ENCODE measurements around the gene CYP19A1.
"Not testable (repeated sequence)": the region's sequence is repeated elsewhere in the genome, so short reads cannot be mapped to it uniquely, and the experiment has no call there.

Gene CYP19A1

DNA sequence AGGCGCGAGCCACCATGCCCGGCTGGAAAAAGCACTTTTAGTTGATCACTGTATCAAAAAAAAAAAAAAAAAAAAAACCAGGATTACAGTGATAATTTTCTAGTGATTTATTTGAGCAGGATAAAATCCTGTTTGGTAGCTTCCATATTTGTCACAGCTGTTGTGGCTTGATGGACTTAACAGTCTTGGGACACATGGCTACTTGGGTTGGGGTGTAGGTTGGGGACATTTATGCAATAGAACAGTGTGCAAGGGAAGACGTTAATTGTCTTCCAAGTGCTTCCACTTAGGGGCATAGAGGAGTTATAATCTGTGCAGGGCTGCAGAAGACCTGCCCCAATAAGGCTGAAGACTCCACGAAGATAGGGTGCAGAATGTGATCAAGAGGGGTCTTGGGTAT, 136.8 kb downstream of the CYP19A1 start:
- DNase-seq = no peak

DNA sequence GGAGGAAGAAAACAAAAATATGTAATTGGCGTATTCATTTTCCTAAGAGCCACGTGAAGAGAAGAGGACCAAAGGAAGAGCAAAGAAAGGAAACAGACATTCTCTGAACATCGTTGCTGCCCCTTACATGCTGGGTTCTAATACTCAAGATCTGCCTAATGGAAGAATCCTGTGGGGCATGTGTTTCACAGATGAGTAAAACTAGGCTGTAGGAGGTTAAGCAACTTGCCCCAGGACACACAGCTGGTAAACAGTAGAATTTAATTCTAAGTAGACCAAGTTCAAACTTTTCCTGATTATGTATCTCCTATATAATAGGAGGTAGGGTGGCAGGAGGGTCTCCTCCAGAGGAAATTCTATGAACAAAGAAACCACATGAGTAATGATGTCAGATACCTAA, 137.6 kb downstream of the CYP19A1 start:
- DNase-seq = no peak

DNA sequence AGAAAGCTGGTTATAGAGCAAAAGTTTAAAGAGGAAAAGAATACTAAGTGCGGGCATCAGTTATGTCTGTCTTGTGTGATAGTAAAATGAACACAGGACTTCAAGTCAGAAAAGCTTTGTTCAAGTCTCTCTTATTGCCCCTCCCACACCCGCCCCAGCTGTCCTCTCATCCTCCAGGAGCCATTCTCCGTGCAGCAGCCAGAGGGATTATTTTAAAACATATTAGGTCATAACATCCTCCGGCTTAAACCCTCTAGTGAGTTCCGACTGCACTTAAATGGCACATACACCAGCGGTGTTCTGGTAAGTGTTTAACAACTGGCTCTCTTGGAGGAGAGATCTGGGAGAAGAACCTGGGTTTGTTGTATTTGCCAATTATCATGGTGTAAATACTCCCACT, 138.9 kb downstream of the CYP19A1 start:
- DNase-seq = no peak

DNA sequence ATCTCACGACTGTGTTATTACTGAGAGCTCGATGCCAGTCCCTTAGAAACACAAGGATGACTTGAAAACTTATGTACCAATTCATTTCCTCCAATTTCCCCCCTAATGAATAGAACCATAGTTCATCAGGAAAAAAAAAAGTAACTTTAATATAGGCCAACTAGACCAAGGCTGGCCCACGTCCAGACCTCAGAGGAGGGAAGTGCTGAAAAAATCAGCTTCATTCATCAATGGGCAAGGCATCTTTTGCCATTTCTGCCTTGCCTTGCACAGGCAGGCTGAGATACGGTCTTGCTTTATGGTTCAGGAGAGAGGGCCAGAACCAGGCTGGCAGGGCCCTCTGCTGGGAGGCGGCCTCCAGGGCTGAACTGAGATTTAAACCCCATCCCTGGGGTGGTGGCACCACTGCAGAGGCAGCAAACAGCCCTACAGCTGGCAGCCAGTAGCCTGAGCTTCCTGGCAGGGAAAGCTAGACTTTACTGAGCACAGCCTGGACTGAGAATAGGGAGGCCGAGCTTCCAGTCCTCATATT, 139.6 kb downstream of the CYP19A1 start:
- DNase-seq = no peak

DNA sequence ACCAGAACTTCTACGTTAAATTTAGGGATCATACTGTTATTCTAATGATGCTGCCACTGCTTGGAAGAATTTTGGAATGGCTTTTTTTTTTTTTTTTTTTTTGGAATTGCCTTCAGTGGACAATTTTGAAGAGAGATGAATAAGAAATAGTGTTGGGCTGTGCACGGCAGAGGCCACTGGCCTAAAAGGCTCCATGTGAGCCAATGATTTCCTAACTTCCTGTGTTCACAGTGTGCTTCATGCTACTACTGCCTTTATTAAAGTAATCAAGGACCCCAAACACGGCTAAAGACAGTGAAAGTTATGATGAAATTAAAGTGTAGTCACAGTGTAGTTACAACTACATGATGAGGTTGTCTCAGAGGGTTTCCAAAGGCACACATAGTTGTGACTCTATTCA, 142.9 kb downstream of the CYP19A1 start:
- DNase-seq = no peak

DNA sequence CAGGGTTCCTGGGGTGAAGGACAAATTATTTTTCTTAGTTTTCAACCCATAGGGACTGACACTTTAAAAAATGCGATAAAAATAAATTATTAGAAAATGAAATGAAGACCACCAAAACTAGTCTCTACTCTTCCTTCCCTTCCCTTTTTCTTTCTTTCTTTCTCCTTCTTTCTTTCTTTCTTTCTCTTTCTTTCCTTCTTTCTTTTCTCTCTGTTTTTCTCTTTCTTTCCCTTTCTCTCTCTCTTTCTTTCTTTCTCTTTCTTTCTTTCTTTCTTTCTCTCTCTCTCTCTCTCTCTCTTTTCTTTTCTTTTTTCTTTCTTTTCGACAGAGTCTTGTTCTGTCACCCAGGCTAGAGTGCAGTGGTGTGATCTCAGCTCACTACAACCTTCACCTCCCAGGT, 144.4 kb downstream of the CYP19A1 start:
- no peak for DNase-seq

DNA sequence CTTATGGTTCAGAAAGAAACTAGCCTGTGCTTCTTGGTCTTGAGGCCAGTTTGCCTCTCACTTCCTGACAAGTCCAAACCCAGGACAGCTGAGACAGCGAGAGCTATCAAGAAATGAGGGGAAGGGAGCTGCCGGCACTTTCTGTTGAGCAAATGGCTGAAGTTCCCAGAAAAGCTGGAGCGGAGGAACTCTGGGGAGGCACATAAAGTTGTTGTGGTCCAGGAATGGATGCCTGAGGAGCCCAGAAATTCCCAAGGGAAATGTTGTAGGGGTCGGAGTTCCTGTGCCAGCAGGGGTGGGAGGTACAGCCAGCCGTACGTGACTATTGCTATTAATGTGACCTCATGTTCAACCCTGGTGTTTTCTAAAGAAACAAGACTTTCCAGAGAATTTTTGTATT, 144.9 kb downstream of the CYP19A1 start:
- no peak for DNase-seq

DNA sequence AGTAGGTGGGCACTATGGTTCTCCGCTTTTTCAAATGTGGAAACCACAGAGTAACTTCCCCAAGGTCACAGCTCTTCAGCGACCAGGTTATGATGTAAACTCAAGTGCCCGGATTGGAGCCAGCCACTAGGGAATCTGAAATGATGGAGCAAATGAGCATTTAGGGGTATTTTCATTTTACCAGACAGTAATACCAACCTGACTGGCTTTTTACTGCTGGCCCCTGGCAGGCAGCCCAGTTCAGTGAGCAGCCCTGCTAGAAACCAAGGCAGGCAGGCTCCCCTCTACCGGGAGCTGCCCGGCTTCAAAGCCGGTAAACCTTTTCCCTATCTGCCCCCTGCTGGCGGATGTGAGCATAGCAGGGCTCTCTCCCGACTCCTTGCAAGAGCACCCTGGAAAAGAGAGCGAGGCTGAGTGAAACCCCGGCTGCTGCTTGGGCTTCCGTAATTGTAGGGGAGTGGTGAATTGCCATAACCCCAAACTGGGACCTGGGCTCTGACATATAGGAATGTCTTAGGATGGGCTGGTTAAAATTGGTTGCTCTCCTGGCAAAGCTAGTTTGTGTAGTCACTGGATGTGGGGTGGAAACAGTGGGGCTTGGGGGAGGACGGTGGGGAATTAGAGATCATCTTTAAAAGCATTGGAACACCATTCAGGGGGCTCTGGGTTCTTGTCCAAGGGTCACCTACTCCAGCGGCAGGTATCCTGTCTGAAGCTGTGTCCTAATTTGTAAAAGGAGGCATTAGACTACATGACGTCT, 145.7 kb downstream of the CYP19A1 start:
- peak; percentile 59 for DNase-seq

DNA sequence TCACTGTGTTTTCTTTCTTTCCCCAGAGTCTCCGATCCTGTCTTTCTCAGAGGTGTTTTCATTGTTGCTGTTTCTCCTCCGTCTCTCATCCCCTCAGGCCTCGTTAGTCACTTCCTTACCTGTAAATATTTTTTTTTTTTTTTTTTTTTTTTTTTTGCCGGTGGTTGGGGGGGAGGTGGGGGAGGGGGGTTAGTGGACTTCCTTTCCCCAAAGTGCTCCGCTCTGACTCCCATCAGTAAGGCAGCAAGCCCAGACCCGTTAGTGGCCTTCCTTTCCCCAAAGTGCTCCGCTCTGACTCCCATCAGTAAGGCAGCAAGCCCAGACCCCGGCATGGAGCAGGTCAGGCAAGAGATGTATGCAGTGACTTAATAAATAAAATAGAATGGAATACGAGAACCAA, 146.6 kb downstream of the CYP19A1 start:
- no peak for DNase-seq

DNA sequence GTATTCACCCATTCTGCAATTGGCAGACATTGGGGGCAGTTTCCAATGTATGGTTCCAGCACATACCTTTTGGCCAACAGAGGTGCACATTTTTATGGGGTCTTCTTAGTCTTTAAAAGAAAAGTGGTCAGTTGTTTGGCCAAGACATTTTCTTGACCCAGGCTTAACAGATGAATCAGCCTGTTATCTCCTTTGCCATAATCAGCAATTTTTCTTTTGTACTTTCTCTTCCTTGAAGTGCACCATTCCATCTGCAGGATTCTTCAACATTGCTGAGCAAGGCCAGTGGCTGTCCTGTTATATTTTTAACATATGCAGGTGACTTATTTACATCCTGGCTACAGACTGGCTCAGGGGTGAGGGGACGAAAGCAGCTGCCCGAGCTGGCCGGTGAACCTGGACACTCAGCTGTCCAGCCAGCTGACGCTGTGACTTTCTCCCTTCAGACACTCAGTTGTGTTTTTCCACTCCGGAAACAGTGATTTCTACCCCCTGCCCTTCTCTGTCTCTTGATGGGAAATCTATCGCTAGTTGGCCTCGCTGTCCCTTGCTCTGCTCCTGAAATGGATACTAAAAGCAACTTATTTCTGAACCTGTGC, 147.2 kb downstream of the CYP19A1 start:
- no peak for DNase-seq

DNA sequence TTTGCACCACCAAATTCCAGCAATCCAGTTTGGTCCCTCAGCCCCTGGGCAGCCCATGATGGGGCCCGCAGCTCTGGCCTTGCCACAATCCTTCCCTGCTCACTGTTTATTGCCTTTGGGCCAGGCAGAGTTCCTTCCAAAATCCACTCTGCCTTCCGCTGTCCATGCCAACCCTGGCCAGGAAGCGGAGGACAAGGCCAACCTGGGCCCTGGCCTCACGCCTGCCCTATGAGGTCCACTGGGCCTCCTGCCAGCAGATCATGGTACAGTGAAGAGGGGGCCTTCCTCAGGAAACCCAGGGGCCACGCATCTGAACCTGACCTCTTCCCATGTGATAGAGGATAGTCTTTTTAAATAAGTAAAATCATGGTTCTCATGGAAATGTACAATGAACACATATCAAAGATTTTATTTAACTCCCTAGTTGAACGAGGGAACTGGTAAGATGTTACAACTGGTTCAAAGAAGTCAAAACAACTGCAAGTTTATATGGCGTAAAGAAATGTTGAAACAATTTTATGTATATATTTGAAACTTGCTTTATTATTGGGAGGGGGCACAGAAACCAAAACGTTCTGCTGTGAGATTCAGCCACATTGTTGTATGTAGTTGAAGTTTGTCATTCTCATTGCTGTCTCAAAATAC, 147.8 kb downstream of the CYP19A1 start:
- no peak for DNase-seq

DNA sequence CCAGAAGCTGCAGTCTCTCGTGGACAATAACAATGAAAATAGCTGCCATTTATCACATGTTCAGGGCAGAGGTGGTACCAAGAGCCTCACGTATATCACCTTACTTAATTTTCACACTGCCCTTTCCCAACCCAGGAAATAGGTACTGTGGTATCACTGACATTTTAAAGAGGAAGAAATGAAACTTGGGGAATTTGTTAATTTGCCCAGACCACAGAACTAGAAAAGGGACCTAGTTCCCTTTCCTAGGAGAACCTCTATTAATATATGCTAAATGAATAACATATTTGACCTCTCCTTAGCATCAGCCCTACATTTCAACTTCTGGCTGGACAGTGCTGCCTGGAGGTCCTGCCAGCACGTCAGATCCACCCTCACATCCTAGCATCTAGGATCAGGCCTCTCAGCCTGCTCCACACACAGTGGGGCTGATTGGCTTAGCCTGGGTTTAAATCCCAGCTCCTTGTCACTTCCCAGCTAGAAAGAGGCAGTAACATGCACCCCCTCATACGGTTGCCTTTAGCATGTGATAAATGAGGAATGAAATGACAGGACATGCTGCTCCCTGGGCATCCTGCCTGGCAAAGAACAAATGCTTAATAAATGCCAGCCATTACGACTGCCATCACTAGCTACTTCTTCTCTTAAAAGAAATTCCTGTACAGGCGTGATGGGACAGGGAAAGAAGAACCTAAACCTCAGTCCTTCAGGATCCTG, 148.6 kb downstream of the CYP19A1 start:
- DNase-seq = no peak

DNA sequence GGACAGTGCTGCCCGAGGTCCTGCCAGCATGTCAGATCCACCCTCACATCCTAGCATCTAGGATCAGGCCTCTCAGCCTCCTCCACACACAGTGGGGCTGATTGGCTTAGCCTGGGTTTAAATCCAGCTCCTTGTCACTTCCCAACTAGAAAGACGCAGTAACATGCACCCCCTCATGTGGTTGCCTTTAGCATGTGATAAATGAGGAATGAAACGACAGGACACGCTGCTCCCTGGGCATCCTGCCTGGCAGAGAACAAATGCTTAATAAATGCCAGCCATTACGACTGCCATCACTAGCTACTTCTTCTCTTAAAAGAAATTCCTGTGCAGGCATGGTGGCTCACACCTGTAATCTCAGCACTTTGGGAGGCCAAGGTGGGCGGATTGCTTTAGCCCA, 149.6 kb downstream of the CYP19A1 start:
- not testable (repeated sequence) for DNase-seq

DNA sequence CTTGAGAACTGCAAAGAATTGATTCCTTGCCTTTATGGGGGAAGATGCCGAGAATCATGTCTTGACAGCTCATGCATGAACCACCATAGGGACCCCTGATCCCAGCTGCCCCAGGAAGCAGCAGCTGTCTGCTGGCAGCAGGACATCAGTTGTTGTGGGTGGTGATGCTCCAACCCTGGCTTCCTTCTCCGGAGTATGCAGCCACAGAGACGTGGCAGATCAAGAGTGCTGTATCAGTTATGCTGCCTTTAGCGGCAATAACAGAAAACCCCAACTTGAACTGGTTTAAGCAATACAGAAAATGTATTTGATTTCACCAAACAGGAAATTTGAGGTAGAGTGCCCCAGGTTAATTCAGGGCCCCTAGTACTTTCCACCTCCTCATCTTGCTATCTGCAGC, 151.5 kb downstream of the CYP19A1 start:
- no peak for DNase-seq

DNA sequence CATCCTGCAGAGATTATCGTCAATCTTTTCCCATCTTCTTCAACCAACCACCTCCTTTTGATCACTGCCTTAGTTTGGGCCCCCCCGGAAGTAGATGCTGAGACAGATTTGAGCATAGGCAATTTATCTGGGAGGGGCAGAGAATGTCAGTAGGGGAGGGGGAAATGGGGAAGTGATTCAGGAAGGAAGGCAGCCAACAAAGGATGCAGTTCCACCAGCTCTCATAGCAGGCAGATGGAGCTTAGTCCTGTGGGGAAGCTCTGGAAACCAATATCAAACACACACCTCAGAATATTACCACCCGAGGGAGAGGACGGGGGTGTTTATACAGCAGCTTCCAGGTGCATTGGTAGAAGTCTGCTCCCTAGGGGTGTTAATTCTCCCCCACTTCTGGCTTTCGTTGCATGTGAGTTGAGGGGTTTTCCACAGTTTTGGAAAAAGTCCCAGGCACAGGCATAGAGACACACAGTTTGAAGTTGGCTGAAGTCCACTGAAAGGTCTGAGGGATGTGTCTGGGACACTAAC, 152.2 kb downstream of the CYP19A1 start:
- no peak for DNase-seq

DNA sequence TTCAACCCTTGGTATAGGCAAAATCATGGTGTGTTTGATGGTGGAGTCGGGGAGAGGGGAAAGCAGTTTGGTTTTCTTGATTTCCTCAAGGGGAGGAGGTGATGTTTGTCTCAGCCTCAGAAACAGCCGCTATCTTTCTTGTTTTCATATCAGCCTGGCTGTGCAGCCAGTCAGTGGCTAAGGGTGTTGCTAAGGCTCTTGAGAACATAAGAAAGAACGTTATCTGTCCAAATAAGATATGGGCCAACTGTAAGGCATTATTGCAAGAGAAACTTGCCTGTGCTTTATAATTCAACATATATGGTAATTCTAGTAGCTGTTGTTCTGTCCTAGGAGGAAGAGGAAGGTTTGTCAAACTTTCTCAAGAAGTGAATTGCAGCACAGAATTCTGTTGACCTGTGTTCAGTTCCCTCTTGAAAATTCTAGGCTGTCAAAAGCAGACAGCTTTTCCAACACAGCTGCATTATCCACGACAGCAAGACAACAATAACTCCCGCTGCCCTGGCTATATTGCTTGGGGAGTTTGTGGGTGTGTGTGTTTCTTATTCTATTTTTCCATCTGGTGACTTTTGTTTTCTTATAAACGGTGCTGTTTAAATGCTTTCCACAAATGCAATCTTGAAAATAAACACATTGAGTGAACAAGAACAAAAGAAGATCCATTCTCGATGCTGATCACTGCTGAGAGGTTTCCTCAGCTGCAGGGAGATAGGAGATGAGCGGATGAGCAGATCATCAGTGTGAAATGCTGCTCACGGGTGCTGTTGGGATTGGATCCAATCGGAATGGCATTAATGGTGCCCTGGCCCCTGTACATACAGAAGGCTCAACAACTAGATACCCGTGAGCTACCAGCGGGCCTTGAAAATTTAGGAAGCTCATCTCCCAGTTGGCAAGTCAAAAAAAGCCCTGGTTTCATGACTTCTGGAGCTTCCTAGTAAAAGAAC, 152.9 kb downstream of the CYP19A1 start:
- DNase-seq = no peak

DNA sequence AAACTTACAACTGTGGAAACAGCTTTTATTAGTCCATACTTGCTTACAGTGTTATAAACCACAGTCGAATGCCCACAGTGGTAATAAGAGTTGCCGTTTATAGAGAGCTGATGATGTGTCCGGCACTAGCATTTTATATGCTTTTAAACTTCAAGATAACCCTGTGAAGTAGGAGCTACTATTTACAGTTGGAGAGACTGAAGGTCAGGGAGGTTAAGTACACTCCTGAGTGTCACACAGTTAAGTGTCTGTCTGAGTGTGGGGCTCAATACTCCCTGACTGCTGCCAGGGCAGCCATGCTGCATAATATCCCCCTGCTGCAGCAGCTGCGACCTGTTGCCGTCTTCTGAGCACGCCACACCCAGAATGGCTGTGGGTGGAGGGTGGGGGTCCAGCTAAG, 153.8 kb downstream of the CYP19A1 start:
- no peak for DNase-seq

DNA sequence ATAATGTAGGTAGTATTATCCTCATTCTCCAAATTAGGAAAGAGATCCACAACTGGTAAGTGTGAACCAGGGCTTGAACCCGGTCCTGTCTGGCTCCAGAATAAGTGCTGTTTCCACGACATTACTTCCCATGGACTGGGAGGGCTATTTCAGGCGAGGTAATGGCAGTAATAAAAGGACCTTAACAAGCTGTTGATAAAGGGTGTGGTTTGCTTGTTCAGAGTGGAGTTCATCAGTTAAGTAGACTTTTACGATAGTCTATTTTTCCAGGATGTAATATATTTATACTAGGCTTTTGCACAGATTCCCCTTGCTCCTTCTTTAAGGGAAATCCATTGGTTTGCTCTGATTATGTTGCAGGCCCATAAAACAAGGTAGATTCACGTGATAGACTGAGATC, 155.3 kb downstream of the CYP19A1 start:
- DNase-seq = no peak

DNA sequence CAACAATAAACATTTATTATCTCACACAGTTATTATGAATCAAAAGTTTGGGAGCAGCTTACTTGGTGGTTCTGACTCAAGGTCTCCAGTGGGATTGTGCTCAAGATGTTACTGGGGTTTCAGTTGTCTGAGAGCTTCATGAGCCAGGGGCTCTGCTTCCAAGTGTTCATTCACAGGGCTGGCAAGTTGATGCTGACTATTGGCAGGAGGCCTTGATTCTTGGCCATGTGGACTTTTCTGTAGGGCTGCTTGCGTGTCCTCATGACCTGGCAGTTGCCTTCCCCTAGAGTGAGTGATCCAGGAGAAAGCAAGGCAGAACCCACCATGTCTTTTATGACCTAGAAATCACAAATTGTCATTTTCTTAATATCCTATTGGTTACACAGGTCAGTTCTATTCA, 156.5 kb downstream of the CYP19A1 start:
- DNase-seq = no peak

DNA sequence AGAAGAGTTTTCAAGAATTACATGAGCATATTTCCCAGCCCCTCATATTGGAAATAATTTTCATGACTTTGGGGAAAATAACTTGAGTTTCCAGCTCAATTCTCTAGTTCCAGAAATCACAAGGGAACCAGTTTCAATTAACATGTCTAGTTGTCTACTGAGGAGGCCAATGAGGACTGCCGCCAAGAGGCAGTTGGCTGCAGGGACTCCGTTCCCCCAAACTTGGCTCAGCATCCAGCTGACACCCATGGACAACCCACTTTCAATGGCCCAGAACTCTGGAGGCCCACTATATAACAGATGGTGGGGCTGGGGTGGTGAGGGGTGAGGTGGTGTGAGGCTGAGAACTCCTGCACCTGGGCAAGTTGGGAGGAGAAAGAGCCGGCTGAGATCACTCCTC, 157.2 kb downstream of the CYP19A1 start:
- DNase-seq = no peak

DNA sequence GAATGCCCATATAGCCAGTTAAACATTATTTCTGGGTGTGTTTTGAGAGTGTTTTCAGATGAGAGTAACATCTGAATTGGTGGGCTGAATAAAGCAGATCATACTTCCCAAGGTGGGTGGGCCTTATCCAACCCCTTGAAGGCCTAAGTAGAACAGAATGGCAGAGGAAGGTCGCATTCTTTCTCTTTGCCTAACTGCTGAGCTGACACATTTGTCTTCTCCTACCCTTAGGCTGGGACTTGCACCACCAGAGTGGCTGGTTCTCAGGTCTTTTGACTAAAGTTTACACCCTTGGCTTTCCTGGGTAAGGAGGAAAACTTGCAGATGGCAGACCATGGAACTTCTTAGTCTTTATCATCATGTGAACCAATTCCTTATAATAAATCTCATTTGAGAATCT, 157.9 kb downstream of the CYP19A1 start:
- DNase-seq = no peak

DNA sequence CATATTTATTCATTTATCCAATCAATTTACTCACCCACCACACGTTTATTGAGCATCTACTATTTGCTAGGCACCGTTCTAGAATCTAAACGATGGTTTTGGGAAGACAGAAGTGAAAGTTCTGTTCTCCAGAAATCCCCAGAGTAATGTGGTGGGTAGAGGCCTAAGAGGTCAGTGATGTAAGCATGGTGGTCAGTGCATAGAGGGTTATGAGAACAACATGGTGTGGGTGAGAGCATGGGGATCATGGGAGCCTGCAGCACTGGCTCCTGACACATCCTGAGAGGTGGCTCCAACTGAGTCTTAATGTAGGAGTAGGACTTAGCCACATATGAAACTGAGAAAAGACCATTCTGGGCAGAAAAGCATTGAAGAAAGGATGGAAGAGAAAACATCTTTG, 158.4 kb downstream of the CYP19A1 start:
- DNase-seq = no peak
